PC-3 (cell line): ENCODE measurements around the gene RCOR1. TPM values are rescaled to one million over a fixed set of nuclear protein-coding genes. Genes with fewer than 3 reads are reported as not detected.
A peak's percentile ranks its signal among the peaks of the same experiment; 100 is the strongest.

ENCODE experiments used
- ATAC-seq: fragments of 200-7000 bp; cut with Tn5 transposase; 2 replicates; pipeline ENCODE4 v1.9.1; 2020; ENCODE audit warnings: mild to moderate bottlenecking, moderate library complexity
- BruUV-seq: library from RNA; stranded (reverse); fragments of 400-500 nt; replicated peaks from 2 replicates; lab custom pipeline; 2021; lab: Mats Ljungman, UMichigan
- CTCF ChIA-PET: fragments of 300-600 bp; sonication (Branson Sonifier 250); formaldehyde crosslinking; loops from one replicate; lab custom pipeline; 2022; ENCODE audit warnings: antibody characterized with exemption; lab: Charles Lee
- POLR2A ChIA-PET: fragments of 300-600 bp; sonication (Branson Sonifier 250); formaldehyde crosslinking; loops from one replicate; lab custom pipeline; 2022; ENCODE audit warnings: antibody characterized with exemption; ENCODE audit not compliant: unreplicated experiment; lab: Charles Lee
- DNase-seq: peaks from one replicate; pipeline ENCODE4 v3.0.0-alpha.2; 2015
- H2AFZ ChIP-seq: fragments of 300-600 bp; sonication (generic); 2 replicates; pipeline ENCODE4 v1.6.0; 2016; ENCODE audit warnings: antibody characterized with exemption, low read length
- H3F3A ChIP-seq: fragments of 300-600 bp; sonication (generic); one replicate; pipeline ENCODE4 v1.6.0; 2017; ENCODE audit warnings: antibody characterized with exemption, low read length, control low read depth, mild to moderate bottlenecking; ENCODE audit not compliant: unreplicated experiment
- H3K27ac ChIP-seq: fragments of 300-600 bp; sonication (generic); 2 replicates; pipeline ENCODE4 v1.5.1; 2016; ENCODE audit warnings: mild to moderate bottlenecking, low read length
- H3K27me3 ChIP-seq: fragments of 300-600 bp; sonication (generic); 2 replicates; pipeline ENCODE4 v1.6.1; 2016; ENCODE audit warnings: low read length, mixed read lengths
- H3K36me3 ChIP-seq: fragments of 300-600 bp; sonication (generic); 2 replicates; pipeline ENCODE4 v1.6.1; 2016; ENCODE audit warnings: low read depth, mixed run types, low read length, mixed read lengths
- H3K4me1 ChIP-seq: fragments of 300-600 bp; sonication (generic); 2 replicates; pipeline ENCODE4 v1.5.1; 2016; ENCODE audit warnings: low read length; ENCODE audit not compliant: insufficient read depth
- H3K4me2 ChIP-seq: fragments of 300-600 bp; sonication (generic); 2 replicates; pipeline ENCODE4 v1.6.0; 2016; ENCODE audit warnings: low read length
- H3K4me3 ChIP-seq: fragments of 300-600 bp; sonication (generic); 2 replicates; pipeline ENCODE4 v1.5.1; 2016; ENCODE audit warnings: mild to moderate bottlenecking, low read length, mixed read lengths
- H3K79me2 ChIP-seq: fragments of 300-600 bp; sonication (generic); 2 replicates; pipeline ENCODE4 v1.6.1; 2017; ENCODE audit warnings: low read length, mixed read lengths
- H3K9ac ChIP-seq: fragments of 300-600 bp; sonication (generic); 2 replicates; pipeline ENCODE4 v1.6.0; 2016; ENCODE audit warnings: mild to moderate bottlenecking, low read length
- H3K9me2 ChIP-seq: fragments of 300-600 bp; sonication (generic); replicated peaks from 2 replicates; pipeline ENCODE4 v1.6.1; 2016; ENCODE audit warnings: mixed run types, low read length, mixed read lengths
- H3K9me3 ChIP-seq: fragments of 300-600 bp; sonication (generic); 2 replicates; pipeline ENCODE4 v1.6.1; 2016; ENCODE audit warnings: low read length, mixed read lengths
- H4K20me1 ChIP-seq: fragments of 300-600 bp; sonication (generic); 2 replicates; pipeline ENCODE4 v1.6.1; 2016; ENCODE audit warnings: low read length, mixed read lengths
- EZH2 ChIP-seq: fragments of 300-600 bp; sonication (generic); IDR thresholded peaks from one replicate; pipeline ENCODE4 v1.6.1; 2017; ENCODE audit warnings: antibody characterized with exemption, mild to moderate bottlenecking, low read length; ENCODE audit not compliant: unreplicated experiment
- EZH2phosphoT487 ChIP-seq: fragments of 300-600 bp; sonication (generic); IDR thresholded peaks from 2 replicates; pipeline ENCODE4 v1.6.1; 2018; ENCODE audit warnings: mild to moderate bottlenecking, antibody characterized with exemption, low read length, borderline replicate concordance
- intact Hi-C: fragments of 100-400 bp; cut with micrococcal nuclease; formaldehyde crosslinking; loops from 2 replicates; pipeline ENCODE4 v1.9.0; 2023
- total RNA-seq: library from RNA; depleted of rRNA; stranded (reverse); fragments of >200 nt; gene quantifications from 2 replicates; pipeline ENCODE4 v1.2.3, GENCODE V29; 2014
- TF ChIP-seq, protein P1 (sequence below): fragments of 300-600 bp; sonication (generic); conservative IDR thresholded peaks from 2 replicates; pipeline ENCODE4 v1.5.1; 2017; ENCODE audit warnings: antibody characterized with exemption, low read depth, mild to moderate bottlenecking, low read length

The RCOR1 gene
- total RNA-seq, 1 experiment from 2014 or later: 22.2 TPM

DNA sequence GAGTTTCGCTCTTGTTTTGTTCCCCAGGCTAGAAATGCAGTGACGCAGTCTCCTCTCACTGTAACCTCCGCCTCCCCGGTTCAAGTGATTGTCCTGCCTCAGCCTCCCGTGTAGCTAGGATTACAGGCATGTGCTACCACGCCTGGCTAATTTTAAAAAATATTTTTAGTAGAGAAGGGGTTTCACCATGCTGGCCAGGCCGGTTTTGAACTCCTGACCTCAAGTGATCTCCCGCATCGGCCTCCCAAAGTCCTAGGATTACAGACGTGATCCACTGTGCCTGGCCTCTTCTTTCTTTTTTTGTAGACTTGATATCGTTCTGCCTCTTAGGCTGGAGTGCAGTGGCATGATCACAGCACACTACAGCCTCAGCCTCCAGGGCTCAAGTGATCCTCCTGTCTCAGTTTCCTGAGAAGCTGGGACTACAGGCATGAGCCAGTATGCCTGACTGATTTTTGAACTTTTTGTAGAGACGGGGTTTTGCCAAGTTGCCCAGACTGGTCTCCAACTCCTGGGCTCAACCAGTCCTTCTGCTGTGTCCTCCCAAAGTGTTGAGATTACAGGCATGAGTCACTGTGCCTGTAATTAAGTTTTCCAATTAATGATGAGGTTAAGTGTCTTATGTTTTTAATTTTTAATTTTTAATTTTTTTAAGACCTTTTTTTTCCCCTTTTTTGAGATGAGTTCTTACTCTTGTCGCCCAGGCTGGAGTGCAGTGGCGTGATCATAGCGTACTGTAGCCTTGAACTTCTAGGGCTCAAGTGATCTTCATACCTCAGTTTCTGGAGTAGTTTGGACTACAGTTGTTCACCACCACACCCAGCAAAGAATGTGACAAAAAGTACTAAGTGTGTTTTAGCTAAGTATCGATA lies 10.2 kb downstream of the RCOR1 start:
- Histone ChIP-seq H3K4me3 (no peak overlapping the region), H2AFZ (no peak overlapping the region), H4K20me1 (peaks cover 61% of the 10 kb centered on the region), H3F3A (no peaks in the 10 kb centered on the region), H3K36me3 (peaks cover 12% of the 10 kb centered on the region), H3K79me2 (peaks cover 97% of the 10 kb centered on the region), H3K9me3 (no peaks in the 10 kb centered on the region), H3K27me3 (no peaks in the 10 kb centered on the region), H3K4me1 (peaks cover 3% of the 10 kb centered on the region; the same call in 1 of the 2 replicates), H3K27ac (no peak overlapping the region), H3K9me2 (no peaks in the 10 kb centered on the region), H3K4me2 (no peak overlapping the region), H3K9ac (no peak overlapping the region)
- CTCF ChIA-PET: no interaction called here
- ATAC-seq: no peak
- TF ChIP-seq, protein P1, sequence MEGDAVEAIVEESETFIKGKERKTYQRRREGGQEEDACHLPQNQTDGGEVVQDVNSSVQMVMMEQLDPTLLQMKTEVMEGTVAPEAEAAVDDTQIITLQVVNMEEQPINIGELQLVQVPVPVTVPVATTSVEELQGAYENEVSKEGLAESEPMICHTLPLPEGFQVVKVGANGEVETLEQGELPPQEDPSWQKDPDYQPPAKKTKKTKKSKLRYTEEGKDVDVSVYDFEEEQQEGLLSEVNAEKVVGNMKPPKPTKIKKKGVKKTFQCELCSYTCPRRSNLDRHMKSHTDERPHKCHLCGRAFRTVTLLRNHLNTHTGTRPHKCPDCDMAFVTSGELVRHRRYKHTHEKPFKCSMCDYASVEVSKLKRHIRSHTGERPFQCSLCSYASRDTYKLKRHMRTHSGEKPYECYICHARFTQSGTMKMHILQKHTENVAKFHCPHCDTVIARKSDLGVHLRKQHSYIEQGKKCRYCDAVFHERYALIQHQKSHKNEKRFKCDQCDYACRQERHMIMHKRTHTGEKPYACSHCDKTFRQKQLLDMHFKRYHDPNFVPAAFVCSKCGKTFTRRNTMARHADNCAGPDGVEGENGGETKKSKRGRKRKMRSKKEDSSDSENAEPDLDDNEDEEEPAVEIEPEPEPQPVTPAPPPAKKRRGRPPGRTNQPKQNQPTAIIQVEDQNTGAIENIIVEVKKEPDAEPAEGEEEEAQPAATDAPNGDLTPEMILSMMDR: no peak
- TF ChIP-seq EZH2phosphoT487: no peak
- no peak for TF ChIP-seq EZH2
- intact Hi-C loops: no loop called here
- no TSS peak for BruUV-seq
- POLR2A ChIA-PET: no interaction called here
- no peak for DNase-seq

DNA sequence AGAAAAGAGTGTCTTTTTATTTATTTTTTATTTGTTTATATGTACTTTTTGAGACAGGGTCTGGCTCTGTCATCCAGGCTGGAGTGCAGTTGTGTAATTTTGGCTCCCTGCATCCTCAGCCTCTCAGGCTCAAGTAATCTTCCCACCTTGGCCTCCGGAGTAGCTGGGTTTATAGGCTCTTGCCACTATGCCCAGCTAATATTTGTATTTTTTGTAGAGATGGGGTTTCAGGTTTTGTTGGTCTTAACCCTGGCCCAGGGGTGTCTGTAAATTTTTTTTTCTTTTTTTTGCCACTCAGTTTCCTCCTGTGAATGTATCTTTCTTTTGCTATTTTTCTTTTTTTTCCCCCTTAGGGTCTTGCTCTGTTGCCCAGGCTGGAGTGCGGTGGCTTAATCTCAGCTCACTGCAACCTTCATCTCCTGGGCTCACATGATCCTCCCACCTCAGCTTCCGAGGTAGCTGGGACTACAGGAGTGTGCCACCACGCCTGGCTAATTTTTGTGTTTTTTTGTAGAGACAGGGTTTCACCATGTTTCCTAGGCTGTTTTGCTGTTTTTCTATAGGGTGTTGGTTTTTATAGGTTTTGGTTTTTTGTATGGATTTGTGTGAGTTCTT lies 11.0 kb downstream of the RCOR1 start:
- TF ChIP-seq EZH2phosphoT487: no peak
- TF ChIP-seq, protein P1: no peak
- TF ChIP-seq EZH2: no peak
- Histone ChIP-seq H3K36me3 (peaks cover 12% of the 10 kb centered on the region), H2AFZ (no peak overlapping the region), H3K4me2 (no peak overlapping the region), H3K27me3 (no peaks in the 10 kb centered on the region), H3K9me3 (no peaks in the 10 kb centered on the region), H3K4me1 (peaks cover 3% of the 10 kb centered on the region; the same call in 1 of the 2 replicates), H3K9ac (no peak overlapping the region), H3K79me2 (peaks cover 97% of the 10 kb centered on the region), H3F3A (no peaks in the 10 kb centered on the region), H3K9me2 (no peaks in the 10 kb centered on the region), H3K4me3 (no peak overlapping the region), H4K20me1 (peaks cover 63% of the 10 kb centered on the region), H3K27ac (no peak overlapping the region)
- DNase-seq (no peak), ATAC-seq (no peak)
- ChIA-PET POLR2A (no interaction called here), CTCF (no interaction called here)
- intact Hi-C loops: no loop called here
- BruUV-seq: no TSS peak

DNA sequence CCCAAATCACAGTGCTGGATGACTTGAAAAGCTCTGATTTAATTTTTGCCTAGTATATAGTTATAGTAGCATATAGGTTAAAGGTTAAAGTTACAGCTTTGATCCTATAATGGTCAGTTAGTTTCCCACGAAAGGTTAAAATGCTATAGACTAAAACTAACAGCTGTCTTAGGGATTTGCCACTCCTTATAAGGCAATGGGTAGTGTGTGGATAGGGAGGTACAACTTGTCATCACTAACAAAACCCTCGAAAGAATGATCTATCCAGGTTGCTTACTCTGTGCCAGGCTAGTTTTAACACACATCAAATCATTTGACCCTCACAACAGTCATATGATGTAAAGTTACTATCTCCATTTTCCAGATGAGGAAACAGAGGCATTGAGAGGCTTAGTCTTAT lies 11.7 kb downstream of the RCOR1 start:
- H3K27ac ChIP-seq: no peak overlapping the region
- POLR2A ChIA-PET: no interaction called here
- ATAC-seq: no peak

More for the DNA sequence above, 11.7 kb downstream of the RCOR1 start:
- intact Hi-C loops: no loop called here
- TF ChIP-seq EZH2: no peak
- TF ChIP-seq EZH2phosphoT487: no peak
- TF ChIP-seq, protein P1: no peak
- TSS peak; percentile 17 for BruUV-seq
- Histone ChIP-seq H3K4me1 (peaks cover 3% of the 10 kb centered on the region; the same call in 1 of the 2 replicates), H2AFZ (no peak overlapping the region), H3K9ac (no peak overlapping the region), H3F3A (no peaks in the 10 kb centered on the region), H3K79me2 (peaks cover 97% of the 10 kb centered on the region), H3K9me2 (no peaks in the 10 kb centered on the region), H4K20me1 (peaks cover 63% of the 10 kb centered on the region), H3K4me3 (no peak overlapping the region), H3K36me3 (peaks cover 6% of the 10 kb centered on the region), H3K4me2 (no peak overlapping the region), H3K27me3 (no peaks in the 10 kb centered on the region), H3K9me3 (no peaks in the 10 kb centered on the region)
- no peak for DNase-seq
- CTCF ChIA-PET: interaction anchor here (1.1 kb wide), 1 partner anchor 10 kb away, joined by 7 read pairs; no protein-coding TSS in a partner anchor
